Activated CD8-positive, alpha-beta memory T cell treated with anti-CD3 and anti-CD28 coated beads for 48 hours (primary cell): ENCODE measurements around the gene NCBP3.

ENCODE experiments used
- DNase-seq, 3 experiments: peaks; one replicate each; pipeline ENCODE4 v3.0.0-alpha.2; 2020; ENCODE audit warnings: low read depth in 2 of 3, low spot score in 2 of 3

The NCBP3 gene

GRCh38 chr17:3813171-3813570, 32.9 kb downstream of the NCBP3 start:
- no peak for DNase-seq

GRCh38 chr17:3812771-3813170, 33.3 kb downstream of the NCBP3 start:
- DNase-seq: no peak

GRCh38 chr17:3812284-3812683, 33.8 kb downstream of the NCBP3 start:
- no peak for DNase-seq

- DNase-seq: no peak
These were observed 36.0 kb downstream of the NCBP3 start for GRCh38 chr17:3810019-3810418.

DNA sequence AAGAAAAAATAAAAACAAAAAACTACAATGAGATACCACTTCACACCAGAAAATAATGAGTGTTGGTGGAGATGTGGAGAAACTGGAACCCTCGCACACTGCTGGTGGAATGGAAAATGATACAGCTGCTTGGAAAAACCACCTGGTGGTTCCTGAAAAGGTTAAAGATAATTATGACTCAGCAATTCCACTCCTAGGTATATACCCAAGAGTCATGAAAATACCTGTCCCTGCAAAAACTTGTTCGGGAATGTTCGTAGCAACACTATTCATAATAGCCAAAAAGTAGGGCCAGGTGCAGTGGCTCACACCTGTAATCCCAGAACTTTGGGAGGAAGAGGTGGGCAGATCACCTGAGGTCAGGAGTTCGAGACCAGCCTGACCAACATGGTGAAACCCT, 36.9 kb downstream of the NCBP3 start:
- no peak for DNase-seq

- no peak for DNase-seq
These were observed 37.3 kb downstream of the NCBP3 start for GRCh38 chr17:3808701-3809100.

GRCh38 chr17:3805581-3805980, 40.5 kb downstream of the NCBP3 start:
- DNase-seq: no peak

GRCh38 chr17:3804503-3804931, 41.5 kb downstream of the NCBP3 start:
- no peak for DNase-seq

DNA sequence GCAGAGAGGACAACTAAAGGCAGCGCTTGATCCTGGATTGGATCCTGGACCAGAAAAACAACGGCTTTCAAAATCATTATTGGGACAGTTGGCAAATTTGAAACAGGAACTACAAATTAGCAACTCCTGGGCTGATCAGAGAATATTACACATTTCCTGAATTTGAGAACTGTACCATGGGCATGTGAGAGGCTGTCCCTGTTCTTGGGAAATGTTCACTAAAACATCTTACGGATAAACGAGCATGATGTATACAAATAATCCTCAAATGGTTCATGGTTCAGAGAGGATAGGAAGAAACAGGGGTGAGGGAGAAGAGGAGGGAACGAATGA, 42.8 kb downstream of the NCBP3 start:
- DNase-seq: no peak

DNA sequence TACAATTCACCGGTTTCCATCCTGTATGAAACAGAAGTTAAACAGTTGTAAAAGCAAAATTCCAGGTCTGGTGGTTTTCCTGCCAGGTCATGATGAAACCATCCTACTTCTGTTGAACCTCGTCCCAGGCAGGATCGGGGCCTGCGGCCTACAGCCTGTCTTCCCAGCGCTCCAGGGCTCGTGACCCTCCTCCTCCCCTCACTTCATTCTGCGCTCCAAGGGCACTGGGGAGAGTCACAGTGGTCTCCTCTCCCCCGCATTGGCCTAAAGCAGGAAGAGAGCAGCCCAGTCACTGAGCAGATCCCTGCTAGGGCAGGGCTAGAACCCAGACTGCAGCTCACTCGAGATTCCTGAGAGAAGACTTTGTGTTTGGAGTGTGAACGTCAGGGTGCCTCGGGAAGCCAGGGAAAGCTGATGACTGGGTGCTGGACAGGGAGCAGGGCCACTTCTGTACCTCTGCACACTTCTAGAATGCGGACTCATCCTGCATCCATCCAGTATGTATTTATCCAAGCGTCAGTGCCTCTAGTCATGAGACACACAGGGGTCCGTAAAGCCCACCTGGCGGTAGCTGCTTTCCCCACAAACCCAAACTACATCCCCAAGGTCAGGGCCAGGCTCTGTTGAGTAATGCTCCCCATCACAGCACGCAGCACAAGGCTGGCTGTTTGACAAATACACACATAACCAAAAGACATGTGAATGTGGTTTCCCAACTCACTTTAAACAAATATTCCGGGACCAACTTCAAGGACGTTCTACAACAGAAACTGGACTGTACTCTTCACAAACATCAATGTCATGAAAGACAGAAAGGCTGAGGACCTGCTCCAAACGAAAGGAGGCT, 43.4 kb downstream of the NCBP3 start:
- DNase-seq: no peak

- no peak for DNase-seq
These were observed 44.3 kb downstream of the NCBP3 start for GRCh38 chr17:3801792-3802191.

DNA sequence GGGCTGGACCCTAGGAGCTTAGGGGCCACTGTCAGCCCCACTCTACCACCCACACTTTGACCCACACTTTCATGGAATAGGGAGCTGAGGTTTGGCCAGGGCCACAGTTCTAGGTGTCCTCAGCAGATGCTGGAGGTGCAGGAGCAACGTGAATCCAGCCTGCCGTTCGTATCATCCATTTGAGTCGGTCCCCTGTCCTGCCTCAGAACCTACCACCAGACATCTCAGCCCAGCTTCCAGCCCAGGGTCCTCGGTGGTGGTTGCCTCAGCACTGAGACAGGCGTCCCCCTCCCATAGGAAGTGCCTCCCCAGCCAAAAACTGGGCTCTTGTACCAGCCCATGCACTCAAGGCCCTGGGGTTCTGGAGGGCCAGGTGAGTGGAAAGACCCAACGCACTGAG, 44.7 kb downstream of the NCBP3 start:
- no peak for DNase-seq

DNA sequence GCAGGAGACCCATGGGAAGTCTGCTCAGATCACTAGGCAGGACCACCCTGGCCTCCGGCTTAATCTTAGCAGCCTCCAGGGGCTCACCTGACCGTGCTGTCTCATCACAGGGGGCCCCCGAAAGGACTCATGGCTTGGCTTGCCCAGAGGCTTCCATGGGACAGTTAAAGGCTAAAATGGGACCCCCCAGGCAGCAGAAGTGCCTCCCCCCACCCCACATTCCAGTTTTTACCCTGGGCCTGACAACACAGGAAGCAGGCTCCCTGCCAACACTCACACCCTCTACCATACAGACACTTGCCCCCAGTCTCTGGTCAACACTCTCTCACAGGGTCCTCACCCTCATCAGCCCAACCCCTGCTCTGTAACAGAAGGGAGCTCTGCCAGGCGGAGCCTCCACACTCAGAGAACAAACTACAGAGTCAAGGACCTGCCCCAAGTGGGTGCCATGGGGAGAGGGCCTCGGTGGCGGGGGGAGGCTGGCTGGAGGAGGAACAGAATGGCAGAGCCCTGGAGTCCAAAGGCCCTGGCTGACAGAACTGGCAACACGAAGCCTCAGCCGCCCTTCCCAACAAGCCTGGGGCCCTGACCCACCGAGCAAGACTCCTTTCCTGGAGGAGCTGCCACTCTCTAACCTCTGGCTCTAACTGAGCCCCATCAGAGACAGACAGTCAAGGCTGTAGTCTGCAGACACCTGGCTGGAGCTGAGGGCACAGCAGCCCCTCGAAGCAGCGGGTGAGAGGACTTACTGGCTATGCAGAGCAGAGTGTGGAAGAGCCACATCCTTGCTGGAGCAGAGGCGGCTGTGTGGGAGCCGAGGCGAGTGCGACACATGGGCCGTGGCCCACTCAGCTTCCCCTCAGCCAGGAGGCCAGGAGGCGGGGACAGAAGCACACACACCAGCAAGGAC, 45.4 kb downstream of the NCBP3 start, which contains the start of gene ITGAE:
Gene ITGAE, minus strand, starts transcription at position 827 of the 910 bp plus-strand sequence. Its CDS starts 44 bp downstream, at position 783.
- DNase-seq: no peak

DNA sequence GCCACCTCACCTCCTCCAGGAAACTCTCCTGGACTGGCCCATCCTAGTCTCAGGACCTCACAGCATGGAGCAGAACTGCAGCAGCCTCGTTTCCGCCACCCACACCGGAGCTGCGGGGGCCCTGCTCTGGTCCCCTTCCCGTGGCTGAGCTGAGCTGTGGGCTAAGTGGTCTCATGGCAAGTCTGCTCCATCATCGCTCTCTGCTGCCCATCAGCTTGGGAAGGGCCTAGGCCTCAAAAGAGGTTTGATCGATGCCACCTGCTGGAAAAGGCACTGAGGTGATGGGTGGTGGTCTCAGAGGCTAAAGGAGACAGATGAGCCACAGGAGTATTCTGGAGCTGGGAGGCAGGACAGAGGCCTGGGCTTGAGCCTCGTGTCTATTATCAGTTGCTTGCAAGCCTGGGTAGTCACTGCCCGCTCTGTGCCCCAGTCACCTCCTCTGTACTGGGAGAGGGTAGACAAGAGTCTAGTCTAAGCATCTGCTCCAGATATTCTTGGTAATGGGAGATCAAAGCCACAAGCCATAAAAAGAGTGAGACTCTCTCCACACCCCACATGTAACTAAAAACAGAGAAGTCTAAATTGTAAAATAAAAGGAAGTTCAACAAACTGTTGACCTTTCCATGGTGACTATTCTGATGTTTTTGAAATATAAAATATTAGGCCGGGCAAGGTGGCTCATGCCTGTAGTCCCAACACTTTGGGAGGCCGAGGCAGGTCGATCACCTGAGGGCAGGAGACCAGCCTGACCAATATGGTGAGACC, 46.7 kb downstream of the NCBP3 start:
- no peak for DNase-seq

- DNase-seq: no peak
These were observed 47.5 kb downstream of the NCBP3 start for GRCh38 chr17:3798273-3799180.

- DNase-seq: no peak
These were observed 49.2 kb downstream of the NCBP3 start for GRCh38 chr17:3796822-3797170.

GRCh38 chr17:3796110-3796821, 49.8 kb downstream of the NCBP3 start:
- peak; percentile 72 to 87 (median 72) for DNase-seq

GRCh38 chr17:3795390-3796102, 50.5 kb downstream of the NCBP3 start:
- DNase-seq: no peak
